Measurements from ENCODE around the gene PIK3C2G.

- TF ChIP-seq POLR2A (IDR thresholded peaks at IDR 0.05) = no peak
- TF ChIP-seq CTCF (IDR thresholded peaks at IDR 0.05) = no peak
These were observed 306.5 kb downstream of the PIK3C2G start for GRCh38 chr12:18567787-18568186.
